ENCODE data around the gene TTC28.

The TTC28 gene

DNA sequence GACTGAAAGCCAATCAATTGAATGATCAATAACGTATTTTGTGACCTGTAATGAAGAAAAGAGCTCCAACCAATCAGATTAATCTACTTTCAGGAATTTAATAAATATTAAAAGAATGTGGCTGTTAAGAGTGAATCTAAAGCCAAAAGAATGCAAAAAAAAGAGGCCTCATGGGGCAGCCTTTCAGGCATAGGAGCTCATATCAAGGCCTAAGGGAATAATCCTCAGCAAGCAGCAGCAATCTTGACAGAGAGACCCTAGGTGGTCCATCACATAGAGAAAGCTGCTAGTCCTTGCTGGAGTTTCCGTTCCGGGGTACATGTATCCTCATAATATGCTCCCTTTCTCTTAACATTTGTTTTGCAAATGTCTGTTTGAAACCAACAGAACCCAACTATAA, 447.4 kb downstream of the TTC28 start:
- H3K4me3 ChIP-seq (ENCODE audit: low read depth in 1 of 2, low read length in 1 of 2): no peak overlapping the region
- H3K9me3 ChIP-seq: no peaks in the 10 kb centered on the region
- H3K36me3 ChIP-seq: no peaks in the 10 kb centered on the region
- H3K27me3 ChIP-seq: no peaks in the 10 kb centered on the region
- H3K27ac ChIP-seq: no peak overlapping the region
- TF ChIP-seq, protein P1, sequence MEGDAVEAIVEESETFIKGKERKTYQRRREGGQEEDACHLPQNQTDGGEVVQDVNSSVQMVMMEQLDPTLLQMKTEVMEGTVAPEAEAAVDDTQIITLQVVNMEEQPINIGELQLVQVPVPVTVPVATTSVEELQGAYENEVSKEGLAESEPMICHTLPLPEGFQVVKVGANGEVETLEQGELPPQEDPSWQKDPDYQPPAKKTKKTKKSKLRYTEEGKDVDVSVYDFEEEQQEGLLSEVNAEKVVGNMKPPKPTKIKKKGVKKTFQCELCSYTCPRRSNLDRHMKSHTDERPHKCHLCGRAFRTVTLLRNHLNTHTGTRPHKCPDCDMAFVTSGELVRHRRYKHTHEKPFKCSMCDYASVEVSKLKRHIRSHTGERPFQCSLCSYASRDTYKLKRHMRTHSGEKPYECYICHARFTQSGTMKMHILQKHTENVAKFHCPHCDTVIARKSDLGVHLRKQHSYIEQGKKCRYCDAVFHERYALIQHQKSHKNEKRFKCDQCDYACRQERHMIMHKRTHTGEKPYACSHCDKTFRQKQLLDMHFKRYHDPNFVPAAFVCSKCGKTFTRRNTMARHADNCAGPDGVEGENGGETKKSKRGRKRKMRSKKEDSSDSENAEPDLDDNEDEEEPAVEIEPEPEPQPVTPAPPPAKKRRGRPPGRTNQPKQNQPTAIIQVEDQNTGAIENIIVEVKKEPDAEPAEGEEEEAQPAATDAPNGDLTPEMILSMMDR (IDR thresholded peaks at IDR 0.05): no peak
- no peaks in the 10 kb centered on the region for H3K4me1 ChIP-seq (ENCODE audit: control insufficient read depth in 1 of 2, insufficient read depth in 1 of 2, low read depth in 1 of 2, low read length in 1 of 2)

DNA sequence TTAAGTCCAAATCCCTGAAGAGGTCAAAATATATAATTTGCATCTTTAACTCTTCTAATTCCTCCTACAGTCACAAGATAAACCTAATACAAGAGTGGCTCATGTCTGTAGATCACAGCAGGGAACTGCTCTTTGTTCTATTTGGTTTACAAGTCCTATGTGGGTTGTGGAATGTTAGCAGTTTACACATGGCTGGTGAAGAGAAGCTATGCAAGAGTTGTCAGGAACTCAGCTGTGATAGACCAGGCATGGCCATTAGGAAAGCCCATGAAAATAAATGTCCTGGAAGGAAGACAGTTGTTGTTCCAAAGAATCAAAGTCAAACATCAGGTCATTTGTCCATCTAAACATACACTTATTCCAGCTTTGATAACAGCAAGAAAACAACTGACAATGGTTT, 448.2 kb downstream of the TTC28 start:
- H3K4me1 ChIP-seq (ENCODE audit: control insufficient read depth in 1 of 2, insufficient read depth in 1 of 2, low read depth in 1 of 2, low read length in 1 of 2): no peaks in the 10 kb centered on the region
- no peak overlapping the region for H3K4me3 ChIP-seq (ENCODE audit: low read depth in 1 of 2, low read length in 1 of 2)
- no peak overlapping the region for H3K27ac ChIP-seq
- H3K27me3 ChIP-seq: no peaks in the 10 kb centered on the region
- no peaks in the 10 kb centered on the region for H3K36me3 ChIP-seq
- H3K9me3 ChIP-seq: no peaks in the 10 kb centered on the region
- TF ChIP-seq, protein P1 (IDR thresholded peaks at IDR 0.05): no peak

DNA sequence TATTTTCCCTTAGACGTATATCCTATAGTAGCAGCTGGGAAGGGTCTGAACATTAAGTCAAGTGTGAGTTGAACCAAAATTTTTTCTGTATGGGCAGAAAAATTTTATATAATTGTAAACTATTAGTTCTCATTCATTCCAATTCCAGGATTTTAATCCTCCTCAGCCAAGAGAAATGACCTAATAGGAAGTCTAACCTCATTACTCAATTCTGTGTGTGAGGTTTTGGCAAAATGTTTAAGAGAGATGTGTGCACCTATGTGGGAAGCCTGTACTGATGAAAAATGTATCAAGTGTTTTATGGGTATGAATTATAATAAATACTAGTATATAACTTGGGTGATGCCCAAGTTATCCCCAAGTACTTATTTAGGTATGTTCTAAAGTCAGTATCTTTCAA, 449.0 kb downstream of the TTC28 start:
- no peak overlapping the region for H3K4me3 ChIP-seq (ENCODE audit: low read depth in 1 of 2, low read length in 1 of 2)
- TF ChIP-seq, protein P1 (IDR thresholded peaks at IDR 0.05): no peak
- H3K4me1 ChIP-seq (ENCODE audit: control insufficient read depth in 1 of 2, insufficient read depth in 1 of 2, low read depth in 1 of 2, low read length in 1 of 2): no peaks in the 10 kb centered on the region
- no peaks in the 10 kb centered on the region for H3K27me3 ChIP-seq
- no peaks in the 10 kb centered on the region for H3K9me3 ChIP-seq
- no peak overlapping the region for H3K27ac ChIP-seq
- no peaks in the 10 kb centered on the region for H3K36me3 ChIP-seq

DNA sequence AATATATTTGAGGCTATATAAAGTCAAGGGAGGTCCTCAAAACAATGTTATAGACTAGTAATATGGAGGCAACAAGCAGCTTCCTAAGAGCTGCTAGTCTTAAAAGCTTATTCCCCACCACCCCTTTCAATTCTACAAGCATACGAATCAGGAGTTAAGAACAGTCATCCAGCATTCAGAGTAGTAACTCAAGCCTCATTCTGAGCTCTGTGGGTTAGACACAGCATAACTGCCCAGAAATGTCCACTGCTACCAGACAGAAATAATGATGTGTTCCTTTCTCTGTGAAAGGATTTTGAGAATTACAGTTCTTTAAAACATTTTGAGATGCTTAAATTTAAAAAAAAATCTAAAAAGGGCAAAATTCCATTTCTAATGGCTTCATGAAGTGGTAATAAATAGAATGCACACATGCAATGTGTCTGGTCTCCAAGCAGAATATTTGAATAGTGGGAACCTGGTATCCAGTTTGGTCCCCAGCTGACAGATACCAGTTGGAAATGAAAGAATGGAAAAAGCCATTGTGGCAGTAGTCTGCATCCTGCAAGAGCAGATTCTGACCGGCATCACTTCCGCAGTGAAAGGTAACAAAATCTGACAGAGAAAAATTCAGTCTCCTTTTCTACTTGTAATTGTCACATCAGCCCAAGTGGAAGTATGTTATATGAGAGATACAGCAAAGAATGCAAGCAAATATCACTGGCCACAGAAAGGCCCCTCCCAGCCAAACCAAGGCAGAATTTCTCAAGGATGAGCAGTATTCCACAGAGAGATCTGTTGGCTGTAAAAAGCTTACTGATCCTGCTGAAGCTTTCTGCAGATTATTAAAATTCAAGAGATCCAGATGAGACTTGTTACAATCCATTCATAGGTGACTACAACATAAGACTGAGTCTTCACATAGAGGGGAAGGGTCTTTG, 449.8 kb downstream of the TTC28 start:
- H3K4me1 ChIP-seq (ENCODE audit: control insufficient read depth in 1 of 2, insufficient read depth in 1 of 2, low read depth in 1 of 2, low read length in 1 of 2): no peaks in the 10 kb centered on the region
- H3K27ac ChIP-seq: no peak overlapping the region
- TF ChIP-seq, protein P1 (IDR thresholded peaks at IDR 0.05): no peak
- no peaks in the 10 kb centered on the region for H3K9me3 ChIP-seq
- no peaks in the 10 kb centered on the region for H3K27me3 ChIP-seq
- no peaks in the 10 kb centered on the region for H3K36me3 ChIP-seq
- no peak overlapping the region for H3K4me3 ChIP-seq (ENCODE audit: low read depth in 1 of 2, low read length in 1 of 2)

DNA sequence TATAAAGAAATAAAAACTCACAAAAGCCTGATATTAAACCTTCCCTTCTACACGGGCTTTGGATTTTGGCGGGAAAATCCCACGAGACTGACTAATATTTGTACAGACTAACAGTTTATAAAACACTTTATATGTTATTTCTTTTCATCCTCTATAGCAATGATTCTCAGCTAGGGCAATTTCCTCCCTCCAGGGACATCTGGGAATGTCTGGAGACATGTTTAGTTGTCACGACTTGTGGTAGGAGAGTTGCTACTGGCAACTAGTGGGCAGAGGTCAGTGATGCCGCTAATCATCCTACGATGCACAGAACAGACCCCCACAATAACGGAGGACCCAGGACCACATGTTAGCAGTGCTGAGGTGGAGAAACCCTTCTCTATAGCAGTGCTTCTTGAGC, 455.8 kb downstream of the TTC28 start:
- H3K36me3 ChIP-seq: no peaks in the 10 kb centered on the region
- no peaks in the 10 kb centered on the region for H3K4me1 ChIP-seq (ENCODE audit: control insufficient read depth in 1 of 2, insufficient read depth in 1 of 2, low read depth in 1 of 2, low read length in 1 of 2)
- no peaks in the 10 kb centered on the region for H3K9me3 ChIP-seq
- no peaks in the 10 kb centered on the region for H3K27me3 ChIP-seq
- H3K4me3 ChIP-seq (ENCODE audit: low read depth in 1 of 2, low read length in 1 of 2): no peak overlapping the region
- TF ChIP-seq, protein P1 (IDR thresholded peaks at IDR 0.05): no peak
- H3K27ac ChIP-seq: no peak overlapping the region

All from neutrophil (primary cell).